Measurements from ENCODE around the gene RNF151.
A peak's percentile ranks its signal among the peaks of the same experiment; 100 is the strongest.
"Not testable (repeated sequence)": the region's sequence is repeated elsewhere in the genome, so short reads cannot be mapped to it uniquely, and the experiment has no call there.

The RNF151 gene

GRCh38 chr16:1966460-1966859, at the start of gene RNF151:
Gene RNF151, plus strand, starts transcription at chr16:1966856. Its CDS starts 26 bp downstream, at chr16:1966882.
- no peak for TF ChIP-seq CTCF (conservative IDR thresholded peaks at IDR 0.05; ENCODE audit: control insufficient read depth, insufficient read depth, low read depth, low read length)
- H3K4me3 ChIP-seq (ENCODE audit: control insufficient read depth, low read depth, low read length): peak within 1 kb of the TSS; percentile 95
- DNase-seq (ENCODE audit: low read depth): no peak

GRCh38 chr16:1917056-1917664, 49.5 kb upstream of the RNF151 start:
- no peak for DNase-seq (ENCODE audit: low read depth)
- TF ChIP-seq CTCF (conservative IDR thresholded peaks at IDR 0.05; ENCODE audit: control insufficient read depth, insufficient read depth, low read depth, low read length): no peak

GRCh38 chr16:1917665-1918350, 48.8 kb upstream of the RNF151 start:
- H3K4me3 ChIP-seq (ENCODE audit: control insufficient read depth, low read depth, low read length): no peak overlapping the region
- no peak for TF ChIP-seq CTCF (conservative IDR thresholded peaks at IDR 0.05; ENCODE audit: control insufficient read depth, insufficient read depth, low read depth, low read length)
- no peak for DNase-seq (ENCODE audit: low read depth)

More at GRCh38 chr16:1917056-1917664, 49.5 kb upstream of the RNF151 start:
- no peak overlapping the region for H3K4me3 ChIP-seq (ENCODE audit: control insufficient read depth, low read depth, low read length)

- no peak for TF ChIP-seq CTCF (conservative IDR thresholded peaks at IDR 0.05; ENCODE audit: control insufficient read depth, insufficient read depth, low read depth, low read length)
- no peak for DNase-seq (ENCODE audit: low read depth)
- H3K4me3 ChIP-seq (ENCODE audit: control insufficient read depth, low read depth, low read length): no peak within 1 kb of the TSS
These were observed 48.0 kb upstream of the RNF151 start, which contains the start of gene HS3ST6 for GRCh38 chr16:1918351-1919326. Gene HS3ST6, minus strand, starts transcription at chr16:1918415. Its CDS starts 92 bp downstream, at chr16:1918323.

GRCh38 chr16:1919327-1919998, 47.2 kb upstream of the RNF151 start:
- no peak for DNase-seq (ENCODE audit: low read depth)
- no peak overlapping the region for H3K4me3 ChIP-seq (ENCODE audit: control insufficient read depth, low read depth, low read length)
- TF ChIP-seq CTCF (conservative IDR thresholded peaks at IDR 0.05; ENCODE audit: control insufficient read depth, insufficient read depth, low read depth, low read length): no peak

GRCh38 chr16:1920122-1920521, 46.5 kb upstream of the RNF151 start:
- not testable (repeated sequence) for H3K4me3 ChIP-seq (ENCODE audit: control insufficient read depth, low read depth, low read length); DNase-seq (ENCODE audit: low read depth)
